Posterior vena cava (tissue), 2 donors: ENCODE measurements around the gene ITPKC. TPM values are rescaled to one million over a fixed set of nuclear protein-coding genes. Genes with fewer than 3 reads are reported as not detected.
A peak's percentile ranks its signal among the peaks of the same experiment; 100 is the strongest.
"Not testable (repeated sequence)": the region's sequence is repeated elsewhere in the genome, so short reads cannot be mapped to it uniquely, and the experiment has no call there.

Source experiments
- DNase-seq: peaks from one replicate; pipeline ENCODE4 v3.0.0-alpha.2; 2020; ENCODE audit warnings: low spot score
- intact Hi-C, 2 donors: fragments of 100-400 bp; cut with DNase I; formaldehyde crosslinking; loops; one replicate each; pipeline versions ENCODE4 v1.14.1 to v1.14.2; 2022 to 2023
- total RNA-seq, 2 donors: library from RNA; stranded (reverse); fragmentation: NEBNext Ultra II Directional; extraction: Animal tissue kit (Norgen Biotek cat#: 25700); gene quantifications; one replicate each; pipeline ENCODE4 v1.2.1, GENCODE V29; 2021
- donor health status: DM: yes; HTN: yes; CAD: no.
- donor health status: DM: yes; HTN: yes; CAD: no.

ITPKC gene
- total RNA-seq, 2 donors from 2014 or later: 18.9 to 19.4 TPM

- intact Hi-C loops: no loop called here
- peak; percentile 93 for DNase-seq
Observed at GRCh38 chr19:40776932-40777644, 60.2 kb downstream of the ITPKC start.

GRCh38 chr19:40777645-40777936 lies 60.7 kb downstream of the ITPKC start:
- no peak for DNase-seq
- intact Hi-C loops: no loop called here

GRCh38 chr19:40777937-40778705 lies 61.2 kb downstream of the ITPKC start, which contains the start of gene RAB4B:
TSS of gene RAB4B (plus strand) at chr19:40778247. CDS start at chr19:40778376, 129 bp downstream.
- intact Hi-C loops: no loop called here

GRCh38 chr19:40778706-40779284 lies 61.9 kb downstream of the ITPKC start:
- intact Hi-C loops: no loop called here
- DNase-seq: no peak

More at GRCh38 chr19:40777937-40778705, 61.2 kb downstream of the ITPKC start, which contains the start of gene RAB4B:
- peak; percentile 100 for DNase-seq

- intact Hi-C loops: no loop called here
- no peak for DNase-seq
Observed at GRCh38 chr19:40780582-40780981, 63.7 kb downstream of the ITPKC start.

GRCh38 chr19:40781140-40781539 lies 64.2 kb downstream of the ITPKC start:
- intact Hi-C loops: no loop called here
- DNase-seq: no peak

GRCh38 chr19:40783711-40784110 lies 66.8 kb downstream of the ITPKC start:
- intact Hi-C loops: no loop called here
- DNase-seq: no peak

GRCh38 chr19:40784146-40784545 lies 67.2 kb downstream of the ITPKC start:
- intact Hi-C loops: not testable (repeated sequence)

GRCh38 chr19:40785526-40785925 lies 68.6 kb downstream of the ITPKC start:
- DNase-seq: no peak
- intact Hi-C loops: no loop called here

More at GRCh38 chr19:40784146-40784545, 67.2 kb downstream of the ITPKC start:
- DNase-seq: not testable (repeated sequence)

GRCh38 chr19:40786060-40787037 lies 69.4 kb downstream of the ITPKC start:
- intact Hi-C loops: no loop called here

More at GRCh38 chr19:40786060-40787037, 69.4 kb downstream of the ITPKC start:
- DNase-seq: no peak

Other genes with a start within 250 kb of the ITPKC start
- gene SHKBP1, start 140.2 kb upstream of the ITPKC start, total RNA-seq: 10 to 100 TPM; 43.8 to 45.3 TPM
- gene LTBP4, start 115.7 kb upstream of the ITPKC start, total RNA-seq: 100 to 1,000 TPM; 200 to 265 TPM
- 10 to 100 TPM; 54.0 to 62.6 TPM for gene NUMBL, start 26.5 kb upstream of the ITPKC start, total RNA-seq
- 10 to 100 TPM; 21.5 to 29.9 TPM for gene COQ8B, start 226 bp upstream of the ITPKC start, total RNA-seq
- gene ACTMAP, start 33.4 kb downstream of the ITPKC start, total RNA-seq: 1 to 10 TPM; 3.0 to 5.5 TPM
- 10 to 100 TPM; 37.1 to 46.1 TPM for gene SNRPA, start 34.1 kb downstream of the ITPKC start, total RNA-seq
- gene MIA, start 58.4 kb downstream of the ITPKC start, total RNA-seq: 1 to 10 TPM in 1 of 2 donors, not detected in 1; 1.6 TPM
- gene RAB4B, start 61.1 kb downstream of the ITPKC start, total RNA-seq: 10 to 100 TPM; 20.5 to 24.5 TPM
- gene EGLN2, start 82.1 kb downstream of the ITPKC start, total RNA-seq: 10 to 100 TPM; 76.3 to 89.0 TPM
- not detected for gene CYP2A6, start 133.3 kb downstream of the ITPKC start, total RNA-seq
- not detected for gene CYP2A7, start 165.1 kb downstream of the ITPKC start, total RNA-seq